Endothelial cell (in vitro differentiated cells): ENCODE measurements around the gene PLCB1. TPM values are rescaled to one million over a fixed set of nuclear protein-coding genes. Genes with fewer than 3 reads are reported as not detected.

Experiments used
- DNase-seq: peaks from one replicate; pipeline ENCODE4 v3.0.0; 2021; ENCODE audit warnings: low spot score
- H3K27ac Mint-ChIP-seq: one replicate; pipeline ENCODE4 v1.8.0; 2021; ENCODE audit warnings: mixed read lengths, inconsistent platforms; ENCODE audit not compliant: unreplicated experiment
- H3K27me3 Mint-ChIP-seq: one replicate; pipeline ENCODE4 v1.8.0; 2021; ENCODE audit warnings: mild to moderate bottlenecking, moderate library complexity, mixed read lengths, inconsistent platforms; ENCODE audit not compliant: unreplicated experiment
- H3K36me3 Mint-ChIP-seq: one replicate; pipeline ENCODE4 v1.8.0; 2021; ENCODE audit warnings: mild to moderate bottlenecking, low read depth, mixed read lengths, inconsistent platforms; ENCODE audit not compliant: unreplicated experiment
- H3K4me1 Mint-ChIP-seq: one replicate; pipeline ENCODE4 v1.8.0; 2021; ENCODE audit warnings: mild to moderate bottlenecking, mixed read lengths, inconsistent platforms; ENCODE audit not compliant: unreplicated experiment
- H3K4me3 Mint-ChIP-seq: one replicate; pipeline ENCODE4 v1.8.0; 2021; ENCODE audit warnings: mild to moderate bottlenecking, mixed read lengths, inconsistent platforms; ENCODE audit not compliant: unreplicated experiment
- H3K9me3 Mint-ChIP-seq: one replicate; pipeline ENCODE4 v1.8.0; 2021; ENCODE audit warnings: mixed read lengths, inconsistent platforms; ENCODE audit not compliant: unreplicated experiment
- total RNA-seq: library from RNA; stranded (reverse); fragmentation: NEBNext Ultra II Directional; extraction: Animal tissue kit (Norgen Biotek cat#: 25700); gene quantifications from one replicate; pipeline ENCODE4 v1.2.1, GENCODE V29; 2021; ENCODE audit not compliant: unreplicated experiment
- TF ChIP-seq, protein P1 (sequence below): fragments of 200-600 bp; sonication (generic); IDR thresholded peaks from one replicate; pipeline ENCODE4 v1.5.0; 2021; ENCODE audit warnings: antibody characterized with exemption; ENCODE audit not compliant: unreplicated experiment

PLCB1 gene
- total RNA-seq, 1 donor from 2014 or later, result 8.1 TPM

DNA sequence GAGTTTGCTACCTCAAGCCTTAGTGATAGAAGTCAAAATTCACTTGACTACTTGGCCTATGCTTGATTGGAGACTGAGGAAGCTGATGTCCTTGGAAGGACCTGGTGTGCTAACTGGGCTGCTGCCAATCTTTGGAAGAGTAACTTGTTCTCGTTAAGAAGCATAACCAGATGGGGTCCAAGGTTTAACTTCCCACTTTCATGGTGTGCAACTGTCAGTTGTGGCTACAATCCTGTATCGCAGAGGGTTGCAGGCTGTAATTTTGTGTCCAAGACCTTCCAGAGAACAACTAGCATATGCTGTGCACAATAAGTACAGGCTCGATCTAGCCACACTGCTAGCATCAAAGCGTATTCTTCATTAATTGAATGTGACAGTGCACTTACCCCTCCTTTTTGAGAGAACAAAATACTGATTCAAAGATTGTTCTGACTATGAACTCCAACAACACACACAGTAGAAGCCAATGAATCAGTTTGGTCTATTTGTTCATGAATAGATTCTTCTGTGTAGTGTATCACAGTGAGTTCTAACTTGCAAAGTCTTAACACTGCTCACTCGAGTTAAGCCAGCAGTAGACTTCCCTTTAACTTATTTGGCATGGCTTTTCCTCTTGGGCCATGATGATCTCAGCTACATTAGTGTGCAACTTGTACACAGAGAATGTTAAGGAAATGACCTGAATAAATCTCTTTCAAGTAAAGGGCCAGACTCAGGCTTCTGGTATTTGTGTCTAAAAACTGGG is 15.8 kb upstream of the PLCB1 start:
- TF ChIP-seq, protein P1, sequence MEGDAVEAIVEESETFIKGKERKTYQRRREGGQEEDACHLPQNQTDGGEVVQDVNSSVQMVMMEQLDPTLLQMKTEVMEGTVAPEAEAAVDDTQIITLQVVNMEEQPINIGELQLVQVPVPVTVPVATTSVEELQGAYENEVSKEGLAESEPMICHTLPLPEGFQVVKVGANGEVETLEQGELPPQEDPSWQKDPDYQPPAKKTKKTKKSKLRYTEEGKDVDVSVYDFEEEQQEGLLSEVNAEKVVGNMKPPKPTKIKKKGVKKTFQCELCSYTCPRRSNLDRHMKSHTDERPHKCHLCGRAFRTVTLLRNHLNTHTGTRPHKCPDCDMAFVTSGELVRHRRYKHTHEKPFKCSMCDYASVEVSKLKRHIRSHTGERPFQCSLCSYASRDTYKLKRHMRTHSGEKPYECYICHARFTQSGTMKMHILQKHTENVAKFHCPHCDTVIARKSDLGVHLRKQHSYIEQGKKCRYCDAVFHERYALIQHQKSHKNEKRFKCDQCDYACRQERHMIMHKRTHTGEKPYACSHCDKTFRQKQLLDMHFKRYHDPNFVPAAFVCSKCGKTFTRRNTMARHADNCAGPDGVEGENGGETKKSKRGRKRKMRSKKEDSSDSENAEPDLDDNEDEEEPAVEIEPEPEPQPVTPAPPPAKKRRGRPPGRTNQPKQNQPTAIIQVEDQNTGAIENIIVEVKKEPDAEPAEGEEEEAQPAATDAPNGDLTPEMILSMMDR, result no peak
- Mint-ChIP-seq H3K4me3 (no peak overlapping the region), H3K36me3 (no peaks in the 10 kb centered on the region), H3K4me1 (no peaks in the 10 kb centered on the region), H3K9me3 (no peaks in the 10 kb centered on the region), H3K27me3 (peaks cover 3% of the 10 kb centered on the region), H3K27ac (no peak overlapping the region)
- DNase-seq, result no peak

DNA sequence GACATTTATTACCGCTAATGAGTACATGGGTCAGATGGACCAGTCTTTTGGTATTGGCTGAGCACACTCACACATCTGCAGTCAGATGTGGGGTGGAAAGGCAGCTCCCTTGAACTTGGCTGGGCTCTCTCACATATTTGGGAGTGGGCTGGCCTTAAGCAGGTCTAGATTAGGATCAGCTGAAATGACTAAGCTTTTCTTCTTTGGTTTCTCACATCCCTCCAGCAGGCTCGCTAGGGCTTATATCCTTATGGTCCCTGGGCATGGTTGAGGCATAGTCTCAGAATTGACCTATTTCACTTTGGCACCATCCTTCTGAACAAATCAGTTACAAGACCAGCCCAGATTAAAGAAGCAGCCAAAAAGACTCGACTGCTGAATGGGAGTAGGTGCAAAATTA is 14.4 kb upstream of the PLCB1 start:
- no peaks in the 10 kb centered on the region for H3K4me1 Mint-ChIP-seq
- no peak overlapping the region for H3K4me3 Mint-ChIP-seq
- H3K27ac Mint-ChIP-seq, result no peak overlapping the region
- DNase-seq, result no peak
- H3K9me3 Mint-ChIP-seq, result no peaks in the 10 kb centered on the region
- H3K36me3 Mint-ChIP-seq, result no peaks in the 10 kb centered on the region
- peaks cover 3% of the 10 kb centered on the region for H3K27me3 Mint-ChIP-seq
- TF ChIP-seq, protein P1, result no peak

DNA sequence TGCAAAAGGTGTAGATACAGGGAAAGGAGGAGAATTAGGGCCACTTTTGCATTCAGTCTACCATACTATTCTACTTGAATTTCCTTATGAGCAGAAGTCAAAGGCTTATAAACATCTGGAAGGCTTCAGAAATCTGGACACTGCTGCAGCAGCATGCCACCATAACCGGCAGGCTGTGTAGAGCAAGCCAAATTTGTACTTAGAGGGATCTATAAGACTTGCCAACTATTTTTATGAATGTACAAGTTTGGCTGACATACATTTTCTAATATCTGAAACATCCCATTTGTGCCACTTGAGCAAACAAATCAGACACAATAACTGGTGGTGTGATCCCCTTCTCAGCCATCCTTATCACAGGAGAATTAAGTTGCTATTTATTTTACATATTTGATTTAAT is 14.0 kb upstream of the PLCB1 start:
- no peaks in the 10 kb centered on the region for H3K36me3 Mint-ChIP-seq
- H3K9me3 Mint-ChIP-seq, result no peaks in the 10 kb centered on the region
- TF ChIP-seq, protein P1, result no peak
- DNase-seq, result no peak
- peaks cover 3% of the 10 kb centered on the region for H3K27me3 Mint-ChIP-seq
- H3K4me1 Mint-ChIP-seq, result no peaks in the 10 kb centered on the region
- H3K27ac Mint-ChIP-seq, result no peak overlapping the region
- H3K4me3 Mint-ChIP-seq, result no peak overlapping the region

DNA sequence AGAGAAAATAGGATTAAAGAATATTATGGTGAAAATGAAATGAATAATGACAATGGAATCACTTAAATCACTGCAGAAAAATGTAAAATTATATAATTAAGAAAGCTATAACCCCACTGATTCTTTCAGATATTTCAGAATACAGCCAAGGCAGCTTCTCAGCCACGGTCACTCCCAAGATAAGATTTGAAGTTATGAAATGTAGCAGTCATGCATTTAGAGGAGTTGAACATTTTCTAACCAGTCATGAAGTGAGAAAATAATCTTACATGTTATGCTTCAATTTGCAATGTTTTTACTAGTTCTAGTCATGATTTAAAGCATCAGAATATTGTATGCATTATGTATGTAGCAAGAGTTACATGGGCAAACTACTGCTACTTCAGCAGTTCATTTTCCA is 13.3 kb upstream of the PLCB1 start:
- no peak for DNase-seq
- Mint-ChIP-seq H3K4me1 (no peaks in the 10 kb centered on the region), H3K9me3 (no peaks in the 10 kb centered on the region), H3K36me3 (no peaks in the 10 kb centered on the region), H3K27ac (no peak overlapping the region), H3K27me3 (peaks cover 3% of the 10 kb centered on the region), H3K4me3 (no peak overlapping the region)
- TF ChIP-seq, protein P1, result no peak

DNA sequence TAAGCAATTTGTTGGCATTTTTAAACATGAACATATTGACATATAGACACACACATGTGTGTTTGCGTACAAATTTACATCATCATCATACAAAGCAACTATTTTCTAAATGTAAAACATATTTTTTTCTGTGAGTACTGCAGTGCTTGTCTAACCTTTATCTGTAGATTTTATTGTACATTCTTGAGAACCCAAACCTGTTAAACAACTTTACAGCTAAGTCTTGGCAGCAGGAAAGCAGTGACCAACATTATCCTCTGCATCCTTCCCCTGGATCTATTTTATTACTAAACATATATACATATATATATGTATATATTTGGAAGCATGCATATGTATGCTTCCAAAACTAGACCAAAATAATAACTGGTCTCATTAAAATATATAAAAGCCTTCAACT is 10.4 kb upstream of the PLCB1 start:
- Mint-ChIP-seq H3K27ac (no peak overlapping the region), H3K9me3 (no peaks in the 10 kb centered on the region), H3K27me3 (no peaks in the 10 kb centered on the region), H3K36me3 (no peaks in the 10 kb centered on the region), H3K4me1 (no peaks in the 10 kb centered on the region), H3K4me3 (no peak overlapping the region)
- DNase-seq, result no peak
- TF ChIP-seq, protein P1, result no peak
